ENCODE data around the gene GP1BB. TPM values are rescaled to one million over a fixed set of nuclear protein-coding genes. Genes with fewer than 3 reads are reported as not detected.
A peak's percentile ranks its signal among the peaks of the same experiment; 100 is the strongest.

The GP1BB gene
- total RNA-seq, 1 donor from 2014 or later = not detected

GRCh38 chr22:19756288-19757128, 33.2 kb downstream of the GP1BB start:
- H3K36me3 Mint-ChIP-seq (ENCODE audit: low read depth) = peaks cover 6% of the 10 kb centered on the region
- peaks cover 56% of the 10 kb centered on the region for H3K27me3 Mint-ChIP-seq (ENCODE audit: low read depth)
- intact Hi-C loops (cut with micrococcal nuclease) = loop anchor here (5.0 kb wide), 1 partner anchor 39 kb away; no protein-coding TSS in a partner anchor
- DNase-seq (ENCODE audit: low spot score) = peak; percentile 53
- H3K4me1 Mint-ChIP-seq (ENCODE audit: low read depth) = peaks cover 17% of the 10 kb centered on the region
- no peak overlapping the region for H3K4me3 Mint-ChIP-seq (ENCODE audit: low read depth)
- H3K27ac Mint-ChIP-seq = no peak overlapping the region
- H3K9me3 Mint-ChIP-seq = no peaks in the 10 kb centered on the region

- peaks cover 19% of the 10 kb centered on the region for H3K4me1 Mint-ChIP-seq (ENCODE audit: low read depth)
- intact Hi-C loops (cut with micrococcal nuclease) = loop anchor here (5.0 kb wide), 1 partner anchor 40 kb away; no protein-coding TSS in a partner anchor
- H3K4me3 Mint-ChIP-seq (ENCODE audit: low read depth) = peak overlapping the region; percentile 37
Observed at GRCh38 chr22:19757140-19757984, 34.0 kb downstream of the GP1BB start.

GRCh38 chr22:19757985-19758895, 34.9 kb downstream of the GP1BB start:
- intact Hi-C loops (cut with micrococcal nuclease) = loop anchor here (5.0 kb wide), 1 partner anchor 41 kb away; no protein-coding TSS in a partner anchor
- peaks cover 19% of the 10 kb centered on the region for H3K4me1 Mint-ChIP-seq (ENCODE audit: low read depth)

More at GRCh38 chr22:19757140-19757984, 34.0 kb downstream of the GP1BB start:
- no peak for DNase-seq (ENCODE audit: low spot score)
- Mint-ChIP-seq H3K9me3 (no peaks in the 10 kb centered on the region), H3K27ac (no peak overlapping the region), H3K27me3 (ENCODE audit: low read depth) (peaks cover 61% of the 10 kb centered on the region), H3K36me3 (ENCODE audit: low read depth) (peaks cover 6% of the 10 kb centered on the region)

GRCh38 chr22:19758896-19759426, 35.6 kb downstream of the GP1BB start:
- no peaks in the 10 kb centered on the region for H3K9me3 Mint-ChIP-seq
- no peak for DNase-seq (ENCODE audit: low spot score)
- peaks cover 61% of the 10 kb centered on the region for H3K27me3 Mint-ChIP-seq (ENCODE audit: low read depth)
- peaks cover 6% of the 10 kb centered on the region for H3K36me3 Mint-ChIP-seq (ENCODE audit: low read depth)
- no peak overlapping the region for H3K4me3 Mint-ChIP-seq (ENCODE audit: low read depth)
- intact Hi-C loops (cut with micrococcal nuclease) = loop anchor here (5.0 kb wide), 1 partner anchor 42 kb away; no protein-coding TSS in a partner anchor
- peaks cover 19% of the 10 kb centered on the region for H3K4me1 Mint-ChIP-seq (ENCODE audit: low read depth)
- H3K27ac Mint-ChIP-seq = no peak overlapping the region

More at GRCh38 chr22:19757985-19758895, 34.9 kb downstream of the GP1BB start:
- no peak for DNase-seq (ENCODE audit: low spot score)
- H3K27ac Mint-ChIP-seq = no peak overlapping the region
- no peak overlapping the region for H3K4me3 Mint-ChIP-seq (ENCODE audit: low read depth)
- peaks cover 63% of the 10 kb centered on the region for H3K27me3 Mint-ChIP-seq (ENCODE audit: low read depth)
- no peaks in the 10 kb centered on the region for H3K9me3 Mint-ChIP-seq
- H3K36me3 Mint-ChIP-seq (ENCODE audit: low read depth) = peaks cover 6% of the 10 kb centered on the region

- H3K4me3 Mint-ChIP-seq (ENCODE audit: low read depth) = peak overlapping the region; percentile 54
- H3K4me1 Mint-ChIP-seq (ENCODE audit: low read depth) = peaks cover 19% of the 10 kb centered on the region
- H3K36me3 Mint-ChIP-seq (ENCODE audit: low read depth) = peaks cover 6% of the 10 kb centered on the region
- no peaks in the 10 kb centered on the region for H3K9me3 Mint-ChIP-seq
- intact Hi-C loops (cut with micrococcal nuclease) = loop anchor here (5.0 kb wide), 1 partner anchor 42 kb away; no protein-coding TSS in a partner anchor
- peaks cover 58% of the 10 kb centered on the region for H3K27me3 Mint-ChIP-seq (ENCODE audit: low read depth)
- no peak for DNase-seq (ENCODE audit: low spot score)
- H3K27ac Mint-ChIP-seq = no peak overlapping the region
Observed at GRCh38 chr22:19759427-19760057, 36.2 kb downstream of the GP1BB start.

- Mint-ChIP-seq H3K36me3 (ENCODE audit: low read depth) (peaks cover 6% of the 10 kb centered on the region), H3K27ac (peak within 1 kb of the TSS; percentile 8), H3K9me3 (no peaks in the 10 kb centered on the region), H3K4me3 (ENCODE audit: low read depth) (peak within 1 kb of the TSS; percentile 54), H3K4me1 (ENCODE audit: low read depth) (peaks cover 19% of the 10 kb centered on the region), H3K27me3 (ENCODE audit: low read depth) (peaks cover 61% of the 10 kb centered on the region)
- intact Hi-C loops (cut with micrococcal nuclease) = no loop called here
- DNase-seq (ENCODE audit: low spot score) = no peak
Observed at GRCh38 chr22:19760058-19760950, 37.0 kb downstream of the GP1BB start, which contains the start of gene TBX1. TSS of gene TBX1 (plus strand) at chr22:19760778. CDS start at chr22:19760844, 66 bp downstream.

- H3K4me3 Mint-ChIP-seq (ENCODE audit: low read depth) = no peak overlapping the region
- no peak overlapping the region for H3K27ac Mint-ChIP-seq
- H3K9me3 Mint-ChIP-seq = no peaks in the 10 kb centered on the region
- H3K4me1 Mint-ChIP-seq (ENCODE audit: low read depth) = peaks cover 16% of the 10 kb centered on the region
- H3K27me3 Mint-ChIP-seq (ENCODE audit: low read depth) = peaks cover 59% of the 10 kb centered on the region
- intact Hi-C loops (cut with micrococcal nuclease) = no loop called here
- peaks cover 6% of the 10 kb centered on the region for H3K36me3 Mint-ChIP-seq (ENCODE audit: low read depth)
- no peak for DNase-seq (ENCODE audit: low spot score)
Observed at GRCh38 chr22:19760951-19761724, 37.8 kb downstream of the GP1BB start.

- peaks cover 6% of the 10 kb centered on the region for H3K36me3 Mint-ChIP-seq (ENCODE audit: low read depth)
- peaks cover 16% of the 10 kb centered on the region for H3K4me1 Mint-ChIP-seq (ENCODE audit: low read depth)
- DNase-seq (ENCODE audit: low spot score) = no peak
- intact Hi-C loops (cut with micrococcal nuclease) = no loop called here
- no peak overlapping the region for H3K27ac Mint-ChIP-seq
- H3K27me3 Mint-ChIP-seq (ENCODE audit: low read depth) = peaks cover 56% of the 10 kb centered on the region
- H3K4me3 Mint-ChIP-seq (ENCODE audit: low read depth) = no peak overlapping the region
- no peaks in the 10 kb centered on the region for H3K9me3 Mint-ChIP-seq
Observed at GRCh38 chr22:19761725-19762567, 38.6 kb downstream of the GP1BB start.

- intact Hi-C loops (cut with micrococcal nuclease) = no loop called here
- Mint-ChIP-seq H3K4me3 (ENCODE audit: low read depth) (no peak overlapping the region), H3K27me3 (ENCODE audit: low read depth) (peaks cover 55% of the 10 kb centered on the region), H3K4me1 (ENCODE audit: low read depth) (peaks cover 10% of the 10 kb centered on the region), H3K9me3 (no peaks in the 10 kb centered on the region), H3K36me3 (ENCODE audit: low read depth) (peaks cover 6% of the 10 kb centered on the region), H3K27ac (no peak overlapping the region)
- DNase-seq (ENCODE audit: low spot score) = no peak
Observed at GRCh38 chr22:19762568-19763457, 39.5 kb downstream of the GP1BB start.
